Measurements from ENCODE around the gene APLN.

The APLN gene

GRCh38 chrX:129597905-129598304 lies 56.9 kb downstream of the APLN start:
- no peak for DNase-seq (ENCODE audit: low read depth in 2 of 2)

GRCh38 chrX:129596077-129596476 lies 58.7 kb downstream of the APLN start:
- no peak for DNase-seq (ENCODE audit: low read depth in 2 of 2)

Data from stimulated activated CD8-positive, alpha-beta memory T cell treated with anti-CD3 and anti-CD28 coated beads, Interleukin-7, amount 100 ng/mL, for 1 hour (primary cell).